HepG2 (cell line): ENCODE results near the gene PHF2. TPM values are rescaled to one million over a fixed set of nuclear protein-coding genes. Genes with fewer than 3 reads are reported as not detected.

Experiments used
- ATAC-seq: fragments of 200-7000 bp; cut with Tn5 transposase; 3 replicates; pipeline ENCODE4 v1.9.1; 2020; ENCODE audit warnings: mild to moderate bottlenecking, moderate library complexity
- BruUV-seq: library from RNA; stranded (reverse); fragments of 400-500 nt; replicated peaks from 2 replicates; lab custom pipeline; 2021; lab: Mats Ljungman, UMichigan
- CTCF ChIA-PET: fragments of 300-600 bp; formaldehyde crosslinking; extraction: SDS; loops from one replicate; lab custom pipeline; 2021; ENCODE audit warnings: low total read pairs, inconsistent platforms, low intra/inter-chr PET ratio; lab: Yijun Ruan, JAX
- POLR2A ChIA-PET: fragments of 350-600 bp; sonication (Branson Sonifier 250); formaldehyde crosslinking; loops from one replicate; lab custom pipeline; 2020; ENCODE audit warnings: antibody characterized with exemption, inconsistent platforms; lab: Yijun Ruan, JAX
- DNase-seq: peaks from one replicate; pipeline ENCODE4 v3.0.0-alpha.2; 2015; ENCODE audit warnings: low spot score
- FAIRE-seq: peaks from 3 replicates; lab custom pipeline; 2011; peaks lifted over from hg19 to GRCh38; lab: Jason Lieb, UNC
- H2AFZ ChIP-seq: one replicate; pipeline ENCODE4 v1.6.1; 2011; ENCODE audit warnings: low read length, inconsistent platforms
- H3K27ac ChIP-seq: fragments of 300-600 bp; 3 replicates; pipeline ENCODE4 v1.8.0; 2011; ENCODE audit warnings: mixed run types, mild to moderate bottlenecking, mixed read lengths, low read length, inconsistent platforms; ENCODE audit not compliant: insufficient read depth; ENCODE audit errors: extremely low read length
- H3K27me3 ChIP-seq, 2 experiments: fragments of 200-600 bp in 1 of 2; 2 replicates in 1 of 2; 3 replicates in 1 of 2; pipeline versions ENCODE4 v1.6.0 to v1.8.0; 2011; ENCODE audit warnings: low read length in 2 of 2, mild to moderate bottlenecking in 2 of 2, moderate library complexity in 2 of 2, inconsistent platforms in 1 of 2; ENCODE audit not compliant: insufficient read depth in 2 of 2, control insufficient read depth in 1 of 2
- H3K36me3 ChIP-seq, 2 experiments: fragments of 200-600 bp in 1 of 2; replicated peaks in 1 of 2; 2 replicates in 1 of 2; 3 replicates in 1 of 2; pipeline versions ENCODE4 v1.5.1 to v1.8.0; 2011; ENCODE audit warnings: low read length in 2 of 2, inconsistent platforms in 1 of 2; ENCODE audit not compliant: insufficient read depth in 2 of 2, control insufficient read depth in 1 of 2
- H3K4me1 ChIP-seq: 2 replicates; pipeline ENCODE4 v1.5.1; 2012; ENCODE audit warnings: low read length, inconsistent platforms; ENCODE audit not compliant: insufficient read depth
- H3K4me2 ChIP-seq: 2 replicates; pipeline ENCODE4 v1.6.0; 2011; ENCODE audit warnings: low read depth, low read length, inconsistent platforms
- H3K4me3 ChIP-seq, 3 experiments: fragments of 200-600 bp in 1 of 3; sonication (generic), shearing (Covaris generic) in 1 of 3; replicated peaks in 1 of 3; 2 replicates each; pipeline ENCODE4 v1.5.1; 2011 to 2016; ENCODE audit warnings: low read length in 3 of 3, inconsistent platforms in 2 of 3, low read depth in 2 of 3, mild to moderate bottlenecking in 2 of 3, control low read depth in 1 of 3, mixed read lengths in 1 of 3; ENCODE audit not compliant: insufficient read depth in 1 of 3
- H3K79me2 ChIP-seq: one replicate; pipeline ENCODE4 v1.6.1; 2011; ENCODE audit warnings: low read length, inconsistent platforms; ENCODE audit not compliant: insufficient read depth
- H3K9ac ChIP-seq: 2 replicates; pipeline ENCODE4 v1.6.0; 2011; ENCODE audit warnings: mild to moderate bottlenecking, low read depth, low read length, inconsistent platforms; ENCODE audit not compliant: insufficient read depth
- H3K9me3 ChIP-seq: 2 replicates; pipeline ENCODE4 v1.5.1; 2012; ENCODE audit warnings: mild to moderate bottlenecking, low read length
- H4K20me1 ChIP-seq: 2 replicates; pipeline ENCODE4 v1.6.0; 2011; ENCODE audit warnings: inconsistent platforms, mild to moderate bottlenecking, low read length, moderate library complexity; ENCODE audit not compliant: insufficient read depth
- ELF4 ChIP-seq: sonication (generic); formaldehyde crosslinking; IDR thresholded peaks from 2 replicates; pipeline ENCODE4 v1.5.0; 2020; ENCODE audit warnings: missing genetic modification reagents, mild to moderate bottlenecking, moderate library complexity, borderline replicate concordance
- KDM1A ChIP-seq: IDR thresholded peaks from 2 replicates; pipeline ENCODE4 v1.6.1; 2016; ENCODE audit warnings: missing compliant biosample characterization
- RBM22 ChIP-seq: fragments of 200-400 bp; formaldehyde crosslinking; optimal IDR thresholded peaks from 2 replicates; pipeline ENCODE3; 2017; ENCODE audit warnings: mild to moderate bottlenecking, low read length, moderate library complexity
- SAP130 ChIP-seq: IDR thresholded peaks from 2 replicates; pipeline ENCODE4 v1.6.1; 2016; ENCODE audit warnings: low read depth
- SKI ChIP-seq: fragments of 450-650 bp; IDR thresholded peaks from one replicate; pipeline ENCODE4 v1.6.1; 2018; ENCODE audit warnings: mild to moderate bottlenecking; ENCODE audit not compliant: partially characterized antibody
- ZNF790 ChIP-seq: sonication (generic); formaldehyde crosslinking; IDR thresholded peaks from 2 replicates; pipeline ENCODE4 v1.8.0; 2022; ENCODE audit warnings: missing genetic modification reagents, mild to moderate bottlenecking, borderline replicate concordance
- WGBS: methylation state at CpG from one replicate; pipeline ENCODE4 v1.1.6; 2017; ENCODE audit warnings: low lambda C conversion rate; 5-methylcytosine and 5-hydroxymethylcytosine counted together
- in situ Hi-C: cut with HindIII; loops from 2 replicates; pipeline ENCODE4 v1.10.0; 2017; ENCODE audit warnings: low pct_unique_long_range_greater_than_20kb; ENCODE audit not compliant: extremely low pct_ligation_motif_present
- intact Hi-C: fragments of 100-400 bp; cut with micrococcal nuclease; formaldehyde crosslinking; loops from one replicate; pipeline ENCODE4 v1.10.0; 2022; ENCODE audit not compliant: unreplicated experiment
- polyA plus RNA-seq, 8 experiments: library from polyadenylated mRNA; depleted of rRNA in 3 of 8; stranded (reverse) in 7 of 8; unstranded in 1 of 8; fragments of >200 nt; fragmentation: Illumina TruSeq in 4 of 8; extraction: Trizol in 4 of 8; gene quantifications; 2 replicates each; pipeline versions ENCODE4 v1.2.1 to v1.2.3, GENCODE V29; 2011 to 2016; ENCODE audit warnings: low read depth in 4 of 8, missing spikeins in 1 of 8, mixed read lengths in 1 of 8; ENCODE audit not compliant: insufficient read depth in 1 of 8
- total RNA-seq, 5 experiments: library from RNA; depleted of rRNA; stranded (reverse); fragments of >200 nt; fragmentation: Illumina TruSeq; extraction: Trizol; gene quantifications; 2 replicates each; pipeline ENCODE4 v1.2.3, GENCODE V29; 2016; ENCODE audit warnings: low read depth in 1 of 5
- TF ChIP-seq, protein P1 (sequence below): sonication (generic); formaldehyde crosslinking; IDR thresholded peaks from 2 replicates; pipeline ENCODE4 v1.4.0; 2020; ENCODE audit warnings: missing genetic modification reagents

Gene PHF2
- total and polyA plus RNA-seq, 2 of the 13 experiments (the other 11 are each of a cell fraction or from before 2014, with no cell fraction given): 6.6 to 9.1 TPM

- no TSS peak for BruUV-seq
- 98% methylated on average over 13 of the region's 16 CpGs for WGBS
- CTCF ChIA-PET: no interaction called here
These were observed 87.6 kb downstream of the PHF2 start for GRCh38 chr9:93663877-93664548.

GRCh38 chr9:93664549-93665120 lies 88.3 kb downstream of the PHF2 start:
- Histone ChIP-seq H3K4me2 (no peak overlapping the region), H3K79me2 (no peaks in the 10 kb centered on the region), H3K4me1 (no peaks in the 10 kb centered on the region), H4K20me1 (no peaks in the 10 kb centered on the region), H3K4me3 (no peak overlapping the region), H2AFZ (no peak overlapping the region), H3K27ac (no peak overlapping the region), H3K9me3 (no peaks in the 10 kb centered on the region), H3K27me3 (no peaks in the 10 kb centered on the region), H3K36me3 (peaks cover 2 to 3% of the 10 kb centered on the region in 2 experiments; a peak in 2 of 5 replicates), H3K9ac (no peak overlapping the region)
- ATAC-seq (no peak), DNase-seq (no peak), FAIRE-seq (no peak)
- intact Hi-C loops (no loop called here), in situ Hi-C loops (no loop called here)
- 97% methylated on average over 13 of the region's 15 CpGs for WGBS
- POLR2A ChIA-PET: no interaction called here
- no TSS peak for BruUV-seq
- CTCF ChIA-PET: no interaction called here
- no peak for TF ChIP-seq ELF4 (CRISPR knock-in tag)
- no peak for TF ChIP-seq SAP130 (CRISPR knock-in tag)
- TF ChIP-seq KDM1A (CRISPR knock-in tag): no peak
- TF ChIP-seq, protein P1, sequence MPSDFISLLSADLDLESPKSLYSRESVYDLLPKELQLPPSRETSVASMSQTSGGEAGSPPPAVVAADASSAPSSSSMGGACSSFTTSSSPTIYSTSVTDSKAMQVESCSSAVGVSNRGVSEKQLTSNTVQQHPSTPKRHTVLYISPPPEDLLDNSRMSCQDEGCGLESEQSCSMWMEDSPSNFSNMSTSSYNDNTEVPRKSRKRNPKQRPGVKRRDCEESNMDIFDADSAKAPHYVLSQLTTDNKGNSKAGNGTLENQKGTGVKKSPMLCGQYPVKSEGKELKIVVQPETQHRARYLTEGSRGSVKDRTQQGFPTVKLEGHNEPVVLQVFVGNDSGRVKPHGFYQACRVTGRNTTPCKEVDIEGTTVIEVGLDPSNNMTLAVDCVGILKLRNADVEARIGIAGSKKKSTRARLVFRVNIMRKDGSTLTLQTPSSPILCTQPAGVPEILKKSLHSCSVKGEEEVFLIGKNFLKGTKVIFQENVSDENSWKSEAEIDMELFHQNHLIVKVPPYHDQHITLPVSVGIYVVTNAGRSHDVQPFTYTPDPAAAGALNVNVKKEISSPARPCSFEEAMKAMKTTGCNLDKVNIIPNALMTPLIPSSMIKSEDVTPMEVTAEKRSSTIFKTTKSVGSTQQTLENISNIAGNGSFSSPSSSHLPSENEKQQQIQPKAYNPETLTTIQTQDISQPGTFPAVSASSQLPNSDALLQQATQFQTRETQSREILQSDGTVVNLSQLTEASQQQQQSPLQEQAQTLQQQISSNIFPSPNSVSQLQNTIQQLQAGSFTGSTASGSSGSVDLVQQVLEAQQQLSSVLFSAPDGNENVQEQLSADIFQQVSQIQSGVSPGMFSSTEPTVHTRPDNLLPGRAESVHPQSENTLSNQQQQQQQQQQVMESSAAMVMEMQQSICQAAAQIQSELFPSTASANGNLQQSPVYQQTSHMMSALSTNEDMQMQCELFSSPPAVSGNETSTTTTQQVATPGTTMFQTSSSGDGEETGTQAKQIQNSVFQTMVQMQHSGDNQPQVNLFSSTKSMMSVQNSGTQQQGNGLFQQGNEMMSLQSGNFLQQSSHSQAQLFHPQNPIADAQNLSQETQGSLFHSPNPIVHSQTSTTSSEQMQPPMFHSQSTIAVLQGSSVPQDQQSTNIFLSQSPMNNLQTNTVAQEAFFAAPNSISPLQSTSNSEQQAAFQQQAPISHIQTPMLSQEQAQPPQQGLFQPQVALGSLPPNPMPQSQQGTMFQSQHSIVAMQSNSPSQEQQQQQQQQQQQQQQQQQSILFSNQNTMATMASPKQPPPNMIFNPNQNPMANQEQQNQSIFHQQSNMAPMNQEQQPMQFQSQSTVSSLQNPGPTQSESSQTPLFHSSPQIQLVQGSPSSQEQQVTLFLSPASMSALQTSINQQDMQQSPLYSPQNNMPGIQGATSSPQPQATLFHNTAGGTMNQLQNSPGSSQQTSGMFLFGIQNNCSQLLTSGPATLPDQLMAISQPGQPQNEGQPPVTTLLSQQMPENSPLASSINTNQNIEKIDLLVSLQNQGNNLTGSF (CRISPR knock-in tag): no peak

More at GRCh38 chr9:93663877-93664548, 87.6 kb downstream of the PHF2 start:
- no peak overlapping the region for H3K27ac ChIP-seq
- no peak for DNase-seq
- no peaks in the 10 kb centered on the region for H3K4me1 ChIP-seq
- H3K9ac ChIP-seq: no peak overlapping the region
- no peaks in the 10 kb centered on the region for H3K9me3 ChIP-seq
- intact Hi-C loops (no loop called here), in situ Hi-C loops (no loop called here)
- no peak for TF ChIP-seq ZNF790 (CRISPR knock-in tag)
- no peak for TF ChIP-seq SKI
- TF ChIP-seq RBM22: peak; percentile 56
- H4K20me1 ChIP-seq: no peaks in the 10 kb centered on the region
- FAIRE-seq: no peak
- no peak for ATAC-seq
- POLR2A ChIA-PET: no interaction called here
- peaks cover 2 to 3% of the 10 kb centered on the region in 2 experiments; a peak in 2 of 5 replicates for H3K36me3 ChIP-seq
- no peak overlapping the region for H2AFZ ChIP-seq
- no peak overlapping the region for H3K4me2 ChIP-seq
- H3K27me3 ChIP-seq: no peaks in the 10 kb centered on the region
- H3K79me2 ChIP-seq: no peaks in the 10 kb centered on the region
- H3K4me3 ChIP-seq: no peak overlapping the region
